GM21723 (cell line): ENCODE results near the gene CA12.

Experiments
- ATAC-seq: cut with Tn5 transposase; IDR thresholded peaks from one replicate; pipeline ENCODE4 v1.9.1; 2021; ENCODE audit warnings: mild to moderate bottlenecking, moderate library complexity; ENCODE audit not compliant: unreplicated experiment

The CA12 gene

DNA sequence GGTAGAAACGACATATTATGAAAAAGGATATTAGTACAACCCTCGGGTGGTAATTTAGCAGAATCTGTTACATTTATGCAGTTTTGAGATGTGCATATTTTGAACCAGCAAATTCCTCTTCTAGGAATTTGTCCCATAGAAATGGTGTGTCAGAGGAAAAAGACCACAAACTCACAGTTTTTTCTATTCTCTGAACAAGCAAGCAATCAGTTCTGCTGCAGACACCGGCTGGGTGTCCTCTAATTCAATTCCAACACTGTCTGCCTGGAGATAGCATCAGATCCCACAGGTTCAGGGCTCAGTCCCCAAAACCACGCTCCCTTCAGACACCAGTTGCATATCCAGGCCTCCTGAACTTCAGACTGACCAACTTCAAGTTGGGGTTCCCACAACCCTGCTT lies 67.8 kb downstream of the CA12 start:
- ATAC-seq, result no peak

DNA sequence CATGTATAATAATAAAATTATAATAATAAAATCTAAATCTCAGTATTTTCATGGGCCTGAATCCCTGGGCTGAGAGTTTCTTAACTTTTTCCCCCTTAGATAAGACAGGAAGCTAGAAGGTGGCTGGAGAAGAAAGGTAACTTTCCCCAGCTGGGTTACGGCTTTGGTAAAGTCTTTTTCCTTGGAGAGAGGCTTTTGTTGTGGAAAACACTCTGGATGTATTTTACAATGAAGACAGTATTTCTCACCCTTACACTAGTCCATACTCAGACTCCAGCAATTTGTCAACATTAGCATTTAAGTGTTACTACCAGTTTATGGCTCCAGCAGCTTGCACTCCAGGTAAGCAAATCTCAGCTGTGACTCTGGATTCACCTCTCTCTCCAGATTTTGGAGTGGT lies 69.4 kb downstream of the CA12 start:
- no peak for ATAC-seq

DNA sequence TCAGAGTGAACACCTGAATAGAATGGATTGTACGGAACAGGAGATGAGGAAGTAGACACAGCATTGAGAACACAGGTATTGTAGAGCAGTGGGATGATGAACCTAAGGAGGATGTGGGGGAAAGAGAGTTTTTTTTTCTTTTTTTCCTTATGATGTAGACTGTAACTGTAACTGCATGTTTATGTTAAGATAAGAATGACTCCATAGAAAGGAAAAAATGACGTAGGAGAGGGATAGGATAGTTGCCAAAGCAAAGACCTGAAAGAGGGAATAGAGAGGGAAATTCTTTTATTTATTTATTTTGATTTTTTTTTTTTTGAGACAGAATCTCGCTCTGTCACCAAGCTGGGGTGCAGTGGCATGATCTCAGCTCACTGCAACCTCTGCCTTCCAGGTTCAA lies 71.0 kb downstream of the CA12 start:
- ATAC-seq, result no peak

DNA sequence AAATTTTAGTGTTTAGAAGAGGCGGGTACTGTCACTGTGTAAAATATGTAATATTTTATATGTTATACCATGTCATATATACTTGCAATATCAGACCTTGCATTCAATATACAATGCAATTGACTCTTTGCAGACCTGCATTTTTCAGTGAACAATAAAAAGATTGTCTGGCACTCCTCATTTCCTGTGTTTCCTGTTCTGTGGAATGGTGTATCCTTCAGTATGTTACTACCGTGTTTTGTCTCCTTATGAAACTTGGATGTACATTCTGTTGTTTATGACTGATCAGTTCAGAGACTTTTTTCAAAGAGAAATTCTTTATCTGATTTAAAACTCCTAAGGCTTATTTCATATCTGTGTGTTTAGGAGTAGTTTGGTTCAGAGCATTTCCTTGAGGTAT lies 72.7 kb downstream of the CA12 start:
- no peak for ATAC-seq

DNA sequence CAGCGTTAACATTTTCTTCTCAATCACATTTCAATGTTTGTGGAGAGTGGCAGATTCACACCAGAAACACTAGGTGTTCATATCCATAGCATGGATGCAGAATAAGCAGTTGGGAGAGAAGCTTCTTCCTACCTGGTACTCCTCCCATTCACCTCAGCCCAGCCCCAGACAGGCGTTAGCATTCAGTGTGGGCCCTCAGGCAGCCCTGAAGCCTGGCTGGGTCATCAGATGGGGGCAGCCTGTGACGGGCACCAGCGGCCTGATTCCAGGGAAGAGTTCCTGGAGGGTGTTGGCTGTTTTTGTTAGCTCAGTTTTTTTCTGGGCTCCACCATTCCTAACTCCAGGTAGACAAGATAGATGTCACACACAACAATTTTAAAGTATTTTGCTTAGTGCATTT lies 73.2 kb downstream of the CA12 start:
- ATAC-seq, result no peak

DNA sequence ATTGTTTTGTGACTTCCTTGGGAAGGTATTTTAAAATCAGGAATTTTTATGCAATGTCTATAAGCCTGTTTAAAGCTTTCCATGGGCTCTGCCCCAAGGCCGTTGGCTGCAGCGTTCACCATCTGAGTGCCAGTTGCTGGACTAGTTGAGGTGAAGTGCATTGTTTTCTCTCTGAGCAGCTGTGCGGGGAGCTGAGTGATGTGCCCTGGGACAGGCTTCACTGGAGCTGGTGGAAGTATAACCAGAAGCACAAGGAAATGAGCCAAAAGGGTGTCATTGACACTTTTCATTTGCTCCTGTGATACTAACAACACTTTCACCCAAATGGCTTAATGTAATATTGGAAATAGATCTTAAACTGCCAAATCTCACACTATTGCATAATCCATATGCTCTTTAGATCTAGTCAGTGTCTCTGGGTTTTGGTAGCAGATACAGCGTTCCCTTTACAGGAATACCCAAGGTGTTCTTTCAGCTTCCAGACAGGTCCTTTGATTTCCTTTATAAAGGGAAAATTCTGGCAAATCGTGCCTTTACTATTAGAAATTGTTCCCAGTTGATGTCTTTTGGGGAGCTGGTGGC lies 75.1 kb downstream of the CA12 start:
- no peak for ATAC-seq

DNA sequence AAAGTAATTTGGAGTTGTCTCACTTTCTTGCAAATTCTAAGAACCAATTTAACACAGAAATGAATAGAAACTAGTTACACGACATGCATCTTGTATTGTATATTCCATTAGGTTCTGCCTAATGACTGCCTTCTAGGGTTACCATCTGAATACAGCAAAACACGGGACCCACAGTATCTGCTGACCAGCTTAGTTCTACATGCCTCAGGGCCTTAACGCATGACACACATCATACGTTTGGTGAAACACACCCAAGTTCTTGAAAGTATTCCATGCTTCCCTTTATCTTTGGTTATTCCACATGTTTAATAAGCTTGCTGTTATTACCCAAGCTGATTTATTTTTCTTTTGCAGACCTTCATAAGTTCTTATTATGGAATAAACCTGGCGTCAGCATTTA lies 76.4 kb downstream of the CA12 start:
- ATAC-seq, result no peak

DNA sequence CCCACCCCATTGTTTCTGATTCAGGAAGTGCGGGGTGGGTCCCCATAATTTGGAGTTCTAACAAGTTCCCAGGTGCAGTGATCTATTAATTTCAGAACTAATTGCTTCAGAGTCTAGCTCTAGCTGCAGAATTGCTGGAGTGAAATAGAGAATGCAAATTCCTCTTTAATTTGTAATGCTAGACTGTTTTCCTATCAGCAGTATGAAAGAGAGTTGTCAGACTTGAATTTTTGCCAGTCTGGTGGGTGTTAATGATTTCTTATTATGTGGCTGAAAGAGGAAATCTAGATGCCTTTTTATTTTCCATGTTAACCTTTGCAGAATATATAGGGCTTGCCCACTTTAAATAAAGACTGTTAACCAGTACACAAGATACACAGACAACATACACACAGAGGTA lies 80.6 kb downstream of the CA12 start:
- ATAC-seq, result no peak

DNA sequence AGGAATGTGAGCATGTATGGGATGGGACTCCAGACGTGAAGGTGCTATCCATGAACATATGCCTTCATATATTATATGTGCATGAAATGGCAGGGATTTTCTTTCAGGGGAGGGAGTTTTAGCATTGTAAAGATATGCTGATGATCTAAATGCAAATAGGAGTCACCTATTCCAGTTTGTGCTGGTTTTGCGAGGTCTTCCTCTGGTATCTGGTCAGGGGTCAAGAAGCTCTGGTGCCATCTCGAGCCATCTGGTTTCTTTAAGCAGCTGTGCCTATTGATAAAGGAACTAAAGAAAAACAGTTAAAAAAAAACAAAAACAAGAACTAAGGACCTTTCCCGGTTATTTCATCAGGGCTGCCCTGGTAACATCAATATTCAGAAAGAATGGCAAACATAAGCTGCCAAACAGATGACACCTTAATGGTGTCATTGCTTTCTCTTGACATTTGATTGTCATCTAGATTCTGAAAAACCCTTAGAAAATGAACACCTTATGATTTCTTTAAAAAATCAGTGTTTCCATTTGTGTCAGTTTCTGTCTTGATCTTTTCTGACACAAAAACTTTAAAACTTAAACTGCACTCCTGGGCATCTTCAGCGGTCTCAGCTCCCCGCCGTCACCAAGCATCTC lies 81.6 kb downstream of the CA12 start:
- ATAC-seq, result no peak

DNA sequence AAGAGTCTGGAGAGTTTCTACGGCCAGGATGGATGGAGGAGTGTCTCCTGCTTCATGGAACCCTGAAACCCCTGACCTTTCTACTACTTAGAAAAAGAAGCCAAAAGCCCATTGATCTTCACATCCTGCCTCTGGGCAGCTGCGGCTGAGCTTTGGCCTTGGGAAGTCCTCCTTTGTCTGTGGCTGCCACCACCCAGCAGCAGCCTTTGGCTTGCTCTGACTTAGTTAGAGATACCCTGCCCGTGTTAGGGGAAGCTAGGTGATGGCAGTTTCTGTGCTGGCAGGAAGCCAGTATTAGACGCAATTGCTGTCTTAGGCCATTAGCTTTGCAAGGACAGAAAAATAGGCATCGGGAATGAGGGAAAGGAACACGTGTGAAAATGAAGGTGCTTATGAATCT lies 85.5 kb downstream of the CA12 start:
- no peak for ATAC-seq

DNA sequence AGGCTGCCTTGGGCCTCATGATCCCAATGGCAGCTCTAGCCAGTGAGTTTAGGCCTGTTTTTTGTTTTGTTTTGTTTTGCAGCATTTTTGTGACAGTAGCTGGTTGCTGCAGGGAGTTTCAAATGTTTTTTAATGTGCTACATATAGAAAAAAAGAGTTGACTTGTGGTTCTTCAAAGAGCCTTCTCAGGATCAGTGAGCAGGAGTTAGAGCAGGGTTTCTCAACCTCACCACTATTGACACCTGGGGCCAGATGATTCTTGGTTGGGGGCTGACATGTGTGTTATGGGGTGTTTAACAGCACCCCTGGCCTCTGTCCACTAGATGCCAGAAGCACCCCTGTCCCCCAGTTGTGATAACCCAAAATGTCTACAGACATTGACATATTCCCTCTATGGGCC lies 86.3 kb downstream of the CA12 start:
- no peak for ATAC-seq

DNA sequence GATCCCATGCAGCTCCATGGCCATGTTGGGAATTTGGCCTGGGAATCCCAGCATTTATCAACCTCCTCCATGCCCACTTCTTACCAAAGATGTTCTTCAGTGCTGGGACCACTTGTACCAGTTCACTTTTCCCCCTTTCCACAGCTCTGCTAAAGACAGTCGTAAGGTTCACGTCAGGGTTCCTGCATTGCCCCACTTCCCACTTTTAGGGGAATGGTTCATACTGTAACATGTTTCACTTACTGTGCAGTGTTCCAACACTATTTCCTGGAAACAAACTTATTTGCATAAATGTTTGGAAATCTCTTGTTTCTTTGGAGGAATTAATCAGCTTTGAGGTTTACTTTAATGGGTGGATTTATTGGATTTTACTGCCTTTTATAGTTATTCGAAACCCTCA lies 87.3 kb downstream of the CA12 start:
- ATAC-seq, result no peak

DNA sequence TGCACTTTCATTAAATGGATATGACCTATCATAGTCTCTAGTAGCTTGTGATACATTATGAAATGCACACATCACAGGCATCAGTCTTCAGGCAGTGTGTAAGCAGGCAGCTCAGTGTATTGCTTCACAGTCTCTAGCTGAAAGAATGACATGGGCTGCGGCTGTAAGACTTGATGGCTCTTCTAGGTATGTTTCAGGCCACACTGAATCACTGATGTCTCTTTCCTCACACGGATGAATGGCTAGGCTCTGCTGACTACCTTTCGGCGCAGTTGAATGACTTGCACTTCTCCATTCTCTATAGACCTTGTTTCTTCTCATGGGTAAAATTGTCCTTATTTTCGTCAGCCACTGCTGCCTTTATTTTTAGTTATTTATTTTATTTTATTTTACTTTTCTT lies 88.9 kb downstream of the CA12 start:
- no peak for ATAC-seq

DNA sequence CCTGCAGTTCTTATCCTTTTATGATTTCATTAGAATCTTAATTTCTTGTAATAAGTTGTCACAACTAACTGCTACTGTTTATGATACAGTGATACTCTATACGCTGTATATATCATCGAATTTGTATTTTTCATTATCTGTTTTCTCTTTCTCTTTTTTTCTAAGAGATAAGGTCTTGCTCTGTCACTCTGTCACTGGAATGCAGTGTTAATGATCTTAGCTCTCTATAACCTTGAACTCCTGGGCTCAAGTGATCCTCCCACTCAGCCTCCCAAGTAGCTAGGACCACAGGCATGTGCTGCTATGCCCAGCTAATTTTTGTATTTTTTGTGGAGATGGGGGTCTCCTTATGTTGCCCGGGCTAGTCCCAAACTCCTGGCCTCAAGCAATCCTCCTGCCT lies 89.4 kb downstream of the CA12 start:
- ATAC-seq, result no peak

DNA sequence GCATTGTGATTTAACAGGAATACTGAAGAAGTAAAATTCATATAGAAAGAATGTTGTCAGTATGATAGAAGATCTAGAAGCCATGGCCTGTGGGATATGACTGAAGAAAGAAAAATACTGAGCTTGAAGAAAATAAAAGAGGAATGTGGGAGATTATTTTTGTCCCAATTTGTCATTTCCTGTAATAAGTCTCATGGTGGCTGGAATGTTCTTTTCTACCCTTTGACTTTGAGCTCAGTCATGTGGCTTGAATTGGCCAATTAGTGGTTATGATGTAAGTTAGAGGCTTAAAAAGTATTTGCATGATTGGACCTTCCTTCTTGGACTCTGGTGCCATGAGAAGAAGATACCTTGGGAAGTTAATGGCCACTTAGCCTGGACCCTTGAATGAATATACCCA lies 90.1 kb downstream of the CA12 start:
- ATAC-seq, result no peak

DNA sequence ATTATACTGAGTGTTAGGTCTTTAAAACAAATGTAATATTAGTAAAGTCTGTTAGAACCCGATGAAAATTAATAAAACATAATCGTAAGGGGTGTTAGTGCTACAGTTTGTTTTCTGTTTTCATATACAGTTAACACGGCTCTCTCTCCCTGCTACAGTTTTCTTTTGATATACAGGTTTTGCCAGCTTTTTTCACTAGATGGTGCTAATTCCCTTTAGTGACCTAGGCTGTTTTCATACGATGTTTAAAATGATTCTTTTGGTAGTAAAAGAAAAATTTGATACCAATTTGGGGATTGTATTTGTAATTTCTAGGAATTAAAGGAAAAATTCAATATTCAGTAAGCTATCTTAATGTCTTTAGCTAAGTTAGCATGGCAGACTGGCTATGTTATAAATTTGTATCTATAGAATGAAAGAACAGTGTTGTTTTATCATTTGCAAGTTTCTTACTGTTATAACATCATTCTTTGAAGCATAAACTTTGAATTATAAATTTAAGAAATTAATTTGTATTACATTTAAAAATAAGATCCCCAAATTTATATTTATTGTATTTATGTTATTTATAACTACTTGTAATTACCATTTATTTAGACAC lies 92.8 kb downstream of the CA12 start:
- ATAC-seq, result no peak

DNA sequence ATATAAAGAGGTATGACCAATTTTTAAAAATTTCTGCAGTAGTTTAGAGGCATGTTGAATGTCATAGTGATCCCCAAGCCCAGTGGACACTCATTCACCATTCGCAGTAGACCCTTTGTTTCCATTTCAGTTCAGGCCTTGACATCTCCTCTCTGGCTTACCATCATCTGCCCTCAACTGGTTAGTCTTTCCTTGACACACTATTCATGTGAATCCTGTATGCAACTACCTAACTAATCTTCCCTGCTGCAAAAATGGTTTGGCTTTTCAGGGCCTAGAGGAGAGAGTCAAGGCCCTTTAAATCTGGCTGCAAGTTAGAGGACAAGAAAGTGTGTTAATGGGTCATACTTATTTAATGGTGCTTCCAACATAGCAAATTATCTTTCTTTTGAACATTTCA lies 93.3 kb downstream of the CA12 start:
- no peak for ATAC-seq

DNA sequence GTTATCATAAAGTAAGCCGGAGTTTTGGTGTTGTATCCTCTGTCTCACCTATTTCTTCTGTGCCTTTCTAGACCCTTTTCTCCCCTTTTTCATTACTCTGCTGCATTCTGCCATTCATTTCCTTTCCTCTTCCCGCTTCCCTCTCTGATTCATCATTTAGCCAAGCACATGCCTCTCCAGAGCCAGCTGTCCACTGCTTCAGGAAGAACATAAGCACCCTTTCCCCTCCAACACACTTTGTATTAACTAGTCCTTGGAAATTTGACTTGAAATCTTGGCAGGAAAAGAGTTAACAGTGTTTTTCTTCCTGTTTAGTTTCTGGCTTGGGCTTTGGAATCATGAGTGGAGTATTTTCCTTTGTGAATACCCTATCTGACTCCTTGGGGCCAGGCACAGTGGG lies 94.5 kb downstream of the CA12 start:
- ATAC-seq, result no peak

DNA sequence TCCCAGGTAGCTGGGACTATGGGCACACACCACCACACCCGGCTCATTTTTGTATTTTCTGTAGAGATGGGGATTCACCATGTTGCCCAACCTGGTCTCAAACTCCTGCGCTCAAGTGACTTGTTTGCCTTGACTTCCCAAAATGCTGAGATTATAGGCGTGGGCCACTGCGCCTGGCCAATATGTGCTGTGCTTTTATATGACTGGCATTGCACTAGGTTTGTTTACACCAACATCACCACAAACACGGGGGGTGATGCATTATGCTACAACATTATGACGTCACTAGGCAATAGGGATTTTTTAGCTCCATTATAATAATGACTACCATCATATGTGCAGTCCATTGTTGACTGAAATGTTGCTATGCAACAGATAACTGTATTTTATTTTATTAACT lies 97.3 kb downstream of the CA12 start:
- no peak for ATAC-seq

DNA sequence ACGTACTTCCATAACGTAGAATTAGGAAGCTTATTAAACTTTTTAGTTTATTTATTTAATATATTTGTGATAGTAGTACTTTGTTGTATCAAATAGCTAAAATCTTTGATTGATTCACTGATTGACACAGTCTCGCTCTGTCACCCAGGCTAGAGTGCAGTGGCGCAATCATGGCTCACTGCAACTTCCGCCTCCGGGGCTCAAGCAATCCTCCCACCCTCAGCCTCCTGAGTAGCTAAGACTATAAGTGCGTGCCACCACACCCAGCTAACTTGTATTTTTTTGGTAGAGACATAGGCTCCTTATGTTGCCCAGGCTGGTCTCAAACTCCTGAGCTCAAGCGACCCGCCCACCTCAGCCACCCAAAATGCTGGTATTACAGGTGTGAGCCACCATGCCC lies 98.5 kb downstream of the CA12 start:
- ATAC-seq, result no peak

DNA sequence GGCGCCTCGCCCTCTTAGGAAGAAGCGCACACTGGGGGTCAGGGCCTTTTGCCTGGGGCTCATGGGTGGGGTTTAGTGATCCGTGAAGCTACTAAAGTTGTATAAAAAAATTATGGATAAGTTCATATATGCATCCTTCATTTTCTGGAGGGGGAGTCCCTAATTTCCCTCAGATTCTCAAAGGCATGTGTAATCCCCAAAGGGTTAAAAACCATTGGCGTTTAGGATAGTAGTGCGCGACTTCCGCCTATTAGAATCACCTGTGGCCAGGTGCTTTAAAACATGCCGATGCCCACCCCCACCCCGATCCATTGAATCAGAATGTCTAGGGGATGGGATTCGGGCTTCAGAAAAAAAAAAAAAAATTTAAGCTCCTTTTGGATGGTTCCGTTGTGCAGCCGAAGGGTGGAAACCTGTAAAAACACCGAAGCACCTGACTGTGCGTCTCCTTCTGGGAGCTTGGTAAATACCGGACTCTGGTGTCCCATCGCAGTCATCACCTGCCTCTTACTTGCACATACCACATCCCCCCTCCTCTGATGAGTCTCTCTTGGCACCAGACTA lies 103.7 kb downstream of the CA12 start:
- ATAC-seq, result no peak

DNA sequence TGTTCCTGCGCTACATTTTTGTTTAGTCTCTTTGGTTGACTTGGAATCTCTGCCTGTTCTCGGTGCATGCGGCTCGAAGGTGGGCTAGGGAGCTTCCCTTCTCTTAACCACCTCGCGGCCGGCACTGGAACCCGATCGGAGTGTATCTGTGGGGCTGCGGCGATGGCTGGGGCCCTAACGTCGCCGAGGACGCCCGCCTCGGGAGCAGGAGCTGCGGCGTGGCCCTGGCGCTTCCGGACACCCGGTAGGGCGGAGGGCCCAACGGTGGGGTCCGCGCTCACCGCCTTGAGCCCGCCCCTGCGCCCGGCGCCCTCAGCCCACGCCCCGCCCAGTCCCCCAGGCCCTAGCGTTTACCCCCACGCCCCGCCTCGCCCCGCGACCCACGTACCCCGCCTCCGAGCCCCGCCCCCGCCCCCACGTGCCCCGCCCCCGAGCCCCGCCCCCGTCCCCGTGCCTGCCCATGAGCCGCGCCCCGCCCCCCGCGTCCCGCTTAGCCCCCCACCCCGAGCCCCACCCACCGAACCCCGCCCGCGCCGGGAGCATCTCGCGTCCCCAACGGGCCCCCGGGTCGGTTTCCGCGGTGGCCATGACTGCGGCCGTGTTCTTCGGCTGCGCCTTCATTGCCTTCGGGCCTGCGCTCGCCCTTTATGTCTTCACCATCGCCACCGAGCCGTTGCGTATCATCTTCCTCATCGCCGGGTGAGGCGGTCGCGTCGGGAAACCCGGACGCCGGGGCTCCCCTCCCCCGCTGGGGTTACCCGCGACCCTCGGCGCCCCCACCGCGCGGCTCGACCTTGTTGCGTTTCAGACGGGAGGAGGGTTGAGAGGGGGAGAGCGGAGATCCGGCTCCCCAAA lies 104.4 kb downstream of the CA12 start, which contains the start of gene APH1B:
Gene APH1B, plus strand, starts transcription at position 568 of the 855 bp plus-strand sequence. Its CDS starts 19 bp downstream, at position 587.
- ATAC-seq, result peak; percentile 61
